ENCODE data around the gene CORO2A.

CORO2A gene

DNA sequence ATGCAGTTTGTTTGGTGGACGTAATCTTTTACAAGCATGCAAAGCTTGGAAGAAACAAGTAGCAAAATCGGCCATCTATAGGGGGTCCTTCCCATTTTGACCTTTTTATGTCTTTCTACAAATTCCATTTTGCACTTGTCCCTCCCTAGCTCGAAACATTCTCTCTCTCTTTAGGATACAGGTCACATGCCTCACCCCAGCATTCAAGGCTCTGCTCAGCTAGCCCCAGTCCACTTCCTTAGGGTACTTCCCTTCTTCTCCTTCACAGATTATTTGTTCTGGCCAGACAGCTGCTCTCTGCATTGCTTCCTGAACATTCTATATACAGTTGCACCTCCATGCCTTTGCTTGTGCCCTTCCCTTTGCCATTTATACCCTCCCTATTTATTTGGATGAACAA lies 41.7 kb downstream of the CORO2A start:
- TF ChIP-seq, protein P1, sequence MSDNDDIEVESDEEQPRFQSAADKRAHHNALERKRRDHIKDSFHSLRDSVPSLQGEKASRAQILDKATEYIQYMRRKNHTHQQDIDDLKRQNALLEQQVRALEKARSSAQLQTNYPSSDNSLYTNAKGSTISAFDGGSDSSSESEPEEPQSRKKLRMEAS (IDR thresholded peaks at IDR 0.05), result no peak
- TF ChIP-seq TEAD4 (IDR thresholded peaks at IDR 0.05) (no peak), TCF12 (IDR thresholded peaks at IDR 0.05; ENCODE audit: low read depth) (no peak), RAD21 (IDR thresholded peaks at IDR 0.05; ENCODE audit: low read depth) (no peak)
- TF ChIP-seq, protein P2, sequence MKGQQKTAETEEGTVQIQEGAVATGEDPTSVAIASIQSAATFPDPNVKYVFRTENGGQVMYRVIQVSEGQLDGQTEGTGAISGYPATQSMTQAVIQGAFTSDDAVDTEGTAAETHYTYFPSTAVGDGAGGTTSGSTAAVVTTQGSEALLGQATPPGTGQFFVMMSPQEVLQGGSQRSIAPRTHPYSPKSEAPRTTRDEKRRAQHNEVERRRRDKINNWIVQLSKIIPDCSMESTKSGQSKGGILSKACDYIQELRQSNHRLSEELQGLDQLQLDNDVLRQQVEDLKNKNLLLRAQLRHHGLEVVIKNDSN (IDR thresholded peaks at IDR 0.05), result no peak

DNA sequence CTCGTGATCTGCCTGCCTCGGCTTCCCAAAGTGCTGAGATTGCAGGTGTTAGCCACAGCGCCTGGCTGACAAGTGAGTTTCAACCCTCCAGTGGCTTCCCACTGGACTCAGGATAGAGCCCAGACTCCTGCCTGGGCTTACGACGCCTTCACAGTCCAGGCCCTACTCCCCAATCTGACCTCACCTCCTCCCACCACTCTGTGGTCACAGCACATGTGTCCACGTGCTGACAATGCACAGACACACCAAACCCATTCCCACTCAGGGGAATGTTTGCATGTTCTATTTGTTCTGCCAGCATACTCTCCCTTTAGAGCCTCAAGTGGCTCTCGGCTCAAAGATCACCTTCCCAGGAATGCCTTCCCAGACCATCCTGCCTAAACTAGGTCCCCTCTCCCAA lies 42.3 kb downstream of the CORO2A start:
- no peak for TF ChIP-seq ZBTB7A (IDR thresholded peaks at IDR 0.05; ENCODE audit: low read depth)
- TF ChIP-seq, protein P3, sequence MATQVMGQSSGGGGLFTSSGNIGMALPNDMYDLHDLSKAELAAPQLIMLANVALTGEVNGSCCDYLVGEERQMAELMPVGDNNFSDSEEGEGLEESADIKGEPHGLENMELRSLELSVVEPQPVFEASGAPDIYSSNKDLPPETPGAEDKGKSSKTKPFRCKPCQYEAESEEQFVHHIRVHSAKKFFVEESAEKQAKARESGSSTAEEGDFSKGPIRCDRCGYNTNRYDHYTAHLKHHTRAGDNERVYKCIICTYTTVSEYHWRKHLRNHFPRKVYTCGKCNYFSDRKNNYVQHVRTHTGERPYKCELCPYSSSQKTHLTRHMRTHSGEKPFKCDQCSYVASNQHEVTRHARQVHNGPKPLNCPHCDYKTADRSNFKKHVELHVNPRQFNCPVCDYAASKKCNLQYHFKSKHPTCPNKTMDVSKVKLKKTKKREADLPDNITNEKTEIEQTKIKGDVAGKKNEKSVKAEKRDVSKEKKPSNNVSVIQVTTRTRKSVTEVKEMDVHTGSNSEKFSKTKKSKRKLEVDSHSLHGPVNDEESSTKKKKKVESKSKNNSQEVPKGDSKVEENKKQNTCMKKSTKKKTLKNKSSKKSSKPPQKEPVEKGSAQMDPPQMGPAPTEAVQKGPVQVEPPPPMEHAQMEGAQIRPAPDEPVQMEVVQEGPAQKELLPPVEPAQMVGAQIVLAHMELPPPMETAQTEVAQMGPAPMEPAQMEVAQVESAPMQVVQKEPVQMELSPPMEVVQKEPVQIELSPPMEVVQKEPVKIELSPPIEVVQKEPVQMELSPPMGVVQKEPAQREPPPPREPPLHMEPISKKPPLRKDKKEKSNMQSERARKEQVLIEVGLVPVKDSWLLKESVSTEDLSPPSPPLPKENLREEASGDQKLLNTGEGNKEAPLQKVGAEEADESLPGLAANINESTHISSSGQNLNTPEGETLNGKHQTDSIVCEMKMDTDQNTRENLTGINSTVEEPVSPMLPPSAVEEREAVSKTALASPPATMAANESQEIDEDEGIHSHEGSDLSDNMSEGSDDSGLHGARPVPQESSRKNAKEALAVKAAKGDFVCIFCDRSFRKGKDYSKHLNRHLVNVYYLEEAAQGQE (IDR thresholded peaks at IDR 0.05; ENCODE audit: low read depth), result no peak
- TF ChIP-seq FOXM1 (IDR thresholded peaks at IDR 0.05; ENCODE audit: borderline replicate concordance, low read depth), result no peak
- TF ChIP-seq TCF12 (IDR thresholded peaks at IDR 0.05; ENCODE audit: low read depth), result no peak

DNA sequence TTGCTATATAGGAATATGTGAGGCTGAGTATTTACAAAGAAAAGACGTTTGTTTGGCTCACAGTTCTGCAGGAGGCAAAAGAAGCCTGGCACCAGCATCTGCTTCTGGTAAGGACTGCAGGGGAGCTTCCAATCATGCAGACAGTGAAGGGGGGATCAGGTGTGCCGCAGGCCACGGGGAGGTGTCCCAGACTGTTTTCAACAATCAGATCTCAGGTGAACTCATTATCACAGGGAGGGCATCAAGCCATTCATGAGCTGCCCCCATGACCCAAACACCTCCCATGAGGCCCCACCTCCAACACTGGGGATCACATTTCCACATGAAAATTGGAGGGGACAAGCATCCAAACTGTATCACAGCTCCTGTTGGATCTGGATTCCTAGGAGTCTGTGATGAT lies 43.0 kb downstream of the CORO2A start:
- no peak for TF ChIP-seq TAF1 (IDR thresholded peaks at IDR 0.05; ENCODE audit: low read depth)
- TF ChIP-seq EP300 (IDR thresholded peaks at IDR 0.05; ENCODE audit: borderline replicate concordance), result no peak
- TF ChIP-seq RAD21 (IDR thresholded peaks at IDR 0.05; ENCODE audit: low read depth), result no peak

DNA sequence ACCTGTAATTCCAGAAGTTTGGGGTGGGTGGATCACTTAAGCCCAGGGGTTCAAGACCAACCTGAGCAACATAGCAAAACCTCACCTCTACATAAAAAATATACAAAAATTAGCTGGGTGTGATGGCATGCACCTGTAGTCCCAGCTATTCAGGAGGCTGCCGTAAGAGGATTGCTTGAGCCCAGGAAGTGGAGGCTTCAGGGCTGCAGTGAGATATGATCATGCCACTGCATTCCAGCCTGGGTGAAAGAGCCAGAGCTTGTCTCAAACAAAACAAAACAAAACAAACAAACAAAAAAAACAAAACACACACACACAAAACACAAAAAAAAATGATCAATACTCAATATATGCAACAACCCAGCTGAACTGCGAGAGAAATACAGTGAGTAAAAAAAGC lies 44.0 kb downstream of the CORO2A start:
- TF ChIP-seq EP300 (IDR thresholded peaks at IDR 0.05; ENCODE audit: borderline replicate concordance) (no peak), CEBPB (IDR thresholded peaks at IDR 0.05) (no peak), NFIC (IDR thresholded peaks at IDR 0.05) (no peak), YY1 (IDR thresholded peaks at IDR 0.05; ENCODE audit: low read depth) (no peak), TCF12 (IDR thresholded peaks at IDR 0.05; ENCODE audit: low read depth) (no peak), TAF1 (IDR thresholded peaks at IDR 0.05; ENCODE audit: low read depth) (no peak), CREB1 (IDR thresholded peaks at IDR 0.05; ENCODE audit: low read depth) (no peak), ZBTB7A (IDR thresholded peaks at IDR 0.05; ENCODE audit: low read depth) (no peak), FOXM1 (IDR thresholded peaks at IDR 0.05; ENCODE audit: borderline replicate concordance, low read depth) (no peak), RAD21 (IDR thresholded peaks at IDR 0.05; ENCODE audit: low read depth) (no peak), TEAD4 (IDR thresholded peaks at IDR 0.05) (no peak), EGR1 (IDR thresholded peaks at IDR 0.05) (no peak)
- TF ChIP-seq, protein P3 (IDR thresholded peaks at IDR 0.05; ENCODE audit: low read depth), result no peak
- TF ChIP-seq, protein P1 (IDR thresholded peaks at IDR 0.05), result no peak
- TF ChIP-seq, protein P2 (IDR thresholded peaks at IDR 0.05), result no peak

DNA sequence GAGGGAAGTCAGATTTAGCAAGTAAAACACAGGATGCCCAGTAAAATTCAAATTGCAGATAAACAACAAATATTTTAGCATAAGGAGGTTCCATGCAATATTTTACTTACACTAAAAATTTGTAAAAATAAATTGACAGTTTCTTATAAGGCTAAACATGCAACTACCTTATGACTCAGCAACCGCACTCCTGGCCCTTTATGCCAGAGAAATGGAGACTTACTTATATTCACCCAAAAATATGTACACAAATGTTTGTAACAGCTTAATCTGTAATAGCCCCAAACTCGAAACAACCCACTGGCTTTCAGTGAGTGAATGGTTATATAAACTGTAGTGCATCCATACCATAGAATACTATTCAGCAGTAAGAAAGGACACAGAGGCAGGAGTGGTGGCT lies 44.9 kb downstream of the CORO2A start:
- TF ChIP-seq EP300 (IDR thresholded peaks at IDR 0.05; ENCODE audit: borderline replicate concordance), result no peak
- TF ChIP-seq, protein P3 (IDR thresholded peaks at IDR 0.05; ENCODE audit: low read depth), result no peak
- TF ChIP-seq ZBTB7A (IDR thresholded peaks at IDR 0.05; ENCODE audit: low read depth), result no peak
- TF ChIP-seq YY1 (IDR thresholded peaks at IDR 0.05; ENCODE audit: low read depth), result no peak
- no peak for TF ChIP-seq CREB1 (IDR thresholded peaks at IDR 0.05; ENCODE audit: low read depth)
- TF ChIP-seq FOXM1 (IDR thresholded peaks at IDR 0.05; ENCODE audit: borderline replicate concordance, low read depth), result no peak
- TF ChIP-seq, protein P2 (IDR thresholded peaks at IDR 0.05), result no peak
- no peak for TF ChIP-seq TAF1 (IDR thresholded peaks at IDR 0.05; ENCODE audit: low read depth)
- TF ChIP-seq TCF12 (IDR thresholded peaks at IDR 0.05; ENCODE audit: low read depth), result no peak

Data from Ishikawa (cell line).